Endodermal cell (in vitro differentiated cells): ENCODE data around the gene PIGV. TPM values are rescaled to one million over a fixed set of nuclear protein-coding genes. Genes with fewer than 3 reads are reported as not detected.

Source experiments
- DNase-seq: peaks from one replicate; pipeline ENCODE4 v3.0.0-alpha.2; 2017
- H3K27ac ChIP-seq: 2 replicates; pipeline ENCODE4 v1.5.1; 2013; ENCODE audit warnings: mild to moderate bottlenecking, low read depth, low read length, moderate library complexity
- H3K27me3 ChIP-seq: 2 replicates; pipeline ENCODE4 v1.6.1; 2013; ENCODE audit warnings: mild to moderate bottlenecking, low read length, moderate library complexity; ENCODE audit not compliant: insufficient read depth, control insufficient read depth, poor library complexity, severe bottlenecking
- H3K36me3 ChIP-seq: 2 replicates; pipeline ENCODE4 v1.7.0; 2013; ENCODE audit warnings: mild to moderate bottlenecking, low read length, moderate library complexity; ENCODE audit not compliant: control insufficient read depth, insufficient read depth
- H3K4me1 ChIP-seq: one replicate; pipeline ENCODE4 v1.7.0; 2013; ENCODE audit warnings: low read length; ENCODE audit not compliant: control insufficient read depth, insufficient read depth
- H3K4me3 ChIP-seq: 2 replicates; pipeline ENCODE4 v1.5.1; 2013; ENCODE audit warnings: mild to moderate bottlenecking, low read length, moderate library complexity
- H3K9ac ChIP-seq: 2 replicates; pipeline ENCODE4 v1.6.1; 2013; ENCODE audit warnings: mild to moderate bottlenecking, low read length, moderate library complexity; ENCODE audit not compliant: poor library complexity, severe bottlenecking; ENCODE audit errors: extremely low read depth
- H3K9me3 ChIP-seq: 2 replicates; pipeline ENCODE4 v1.6.1; 2013; ENCODE audit warnings: mild to moderate bottlenecking, low read length, moderate library complexity; ENCODE audit not compliant: control insufficient read depth
- H3K27ac Mint-ChIP-seq: 2 replicates; pipeline ENCODE4 v1.8.0; 2020; ENCODE audit warnings: mixed read lengths
- H3K27me3 Mint-ChIP-seq: 2 replicates; pipeline ENCODE4 v1.8.0; 2021; ENCODE audit warnings: mild to moderate bottlenecking, mixed read lengths; ENCODE audit not compliant: insufficient read depth
- H3K36me3 Mint-ChIP-seq: 2 replicates; pipeline ENCODE4 v1.8.0; 2020; ENCODE audit warnings: low read depth, mixed read lengths
- H3K4me1 Mint-ChIP-seq: 2 replicates; pipeline ENCODE4 v1.8.0; 2020; ENCODE audit warnings: mixed read lengths
- H3K4me3 Mint-ChIP-seq: 2 replicates; pipeline ENCODE4 v1.8.0; 2020; ENCODE audit warnings: mild to moderate bottlenecking, moderate library complexity, mixed read lengths
- H3K9me3 Mint-ChIP-seq: 2 replicates; pipeline ENCODE4 v1.8.0; 2020; ENCODE audit warnings: mild to moderate bottlenecking, mixed read lengths
- WGBS, 2 experiments: methylation state at CpG; one replicate each; pipeline versions ENCODE4 v1.1.5 to v1.1.7; 2013; ENCODE audit warnings: missing lambda C conversion rate in 2 of 2, mixed read lengths in 1 of 2; ENCODE audit not compliant: insufficient coverage in 1 of 2, insufficient read length in 1 of 2; 5-methylcytosine and 5-hydroxymethylcytosine counted together
- total RNA-seq, 2 donors: library from RNA; stranded (reverse); fragmentation: NEBNext Ultra II Directional in 1 of 2; extraction: Animal tissue kit (Norgen Biotek cat#: 25700) in 1 of 2; gene quantifications; 2 replicates in 1 of 2; 3 replicates in 1 of 2; pipeline ENCODE4 v1.2.1, GENCODE V29; 2021
- TF ChIP-seq, protein P1 (sequence below): fragments of 200-600 bp; sonication (generic); conservative IDR thresholded peaks from 2 replicates; pipeline ENCODE4 v1.5.0; 2021; ENCODE audit warnings: antibody characterized with exemption, mild to moderate bottlenecking

Gene PIGV
- total RNA-seq, 2 donors from 2014 or later: 12.7 to 14.6 TPM

DNA sequence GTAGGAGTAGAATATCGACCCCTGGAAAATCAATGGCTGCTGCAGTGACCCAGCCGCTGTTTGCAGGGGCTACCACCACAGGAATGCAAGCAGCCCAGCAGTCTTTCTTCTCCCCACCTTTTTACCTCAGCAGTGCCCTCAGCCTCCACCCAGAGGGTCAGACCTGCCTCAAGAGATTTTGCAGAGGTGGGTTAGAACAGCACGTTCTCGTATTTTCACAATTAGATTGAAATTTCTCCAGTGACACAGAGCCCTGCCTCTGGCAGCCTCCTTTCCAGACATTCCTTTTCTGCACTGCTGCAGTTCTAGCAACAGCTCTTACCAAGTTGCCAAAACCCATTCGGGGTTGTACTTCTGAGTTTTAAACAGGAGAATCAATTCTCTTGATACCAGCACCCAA, 38.3 kb upstream of the PIGV start:
- no peak overlapping the region for H3K27ac Mint-ChIP-seq
- TF ChIP-seq, protein P1, sequence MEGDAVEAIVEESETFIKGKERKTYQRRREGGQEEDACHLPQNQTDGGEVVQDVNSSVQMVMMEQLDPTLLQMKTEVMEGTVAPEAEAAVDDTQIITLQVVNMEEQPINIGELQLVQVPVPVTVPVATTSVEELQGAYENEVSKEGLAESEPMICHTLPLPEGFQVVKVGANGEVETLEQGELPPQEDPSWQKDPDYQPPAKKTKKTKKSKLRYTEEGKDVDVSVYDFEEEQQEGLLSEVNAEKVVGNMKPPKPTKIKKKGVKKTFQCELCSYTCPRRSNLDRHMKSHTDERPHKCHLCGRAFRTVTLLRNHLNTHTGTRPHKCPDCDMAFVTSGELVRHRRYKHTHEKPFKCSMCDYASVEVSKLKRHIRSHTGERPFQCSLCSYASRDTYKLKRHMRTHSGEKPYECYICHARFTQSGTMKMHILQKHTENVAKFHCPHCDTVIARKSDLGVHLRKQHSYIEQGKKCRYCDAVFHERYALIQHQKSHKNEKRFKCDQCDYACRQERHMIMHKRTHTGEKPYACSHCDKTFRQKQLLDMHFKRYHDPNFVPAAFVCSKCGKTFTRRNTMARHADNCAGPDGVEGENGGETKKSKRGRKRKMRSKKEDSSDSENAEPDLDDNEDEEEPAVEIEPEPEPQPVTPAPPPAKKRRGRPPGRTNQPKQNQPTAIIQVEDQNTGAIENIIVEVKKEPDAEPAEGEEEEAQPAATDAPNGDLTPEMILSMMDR: no peak
- Histone ChIP-seq H3K36me3 (peaks cover 91% of the 10 kb centered on the region), H3K4me1 (peaks cover 5% of the 10 kb centered on the region), H3K9me3 (peaks cover 4% of the 10 kb centered on the region), H3K27me3 (no peaks in the 10 kb centered on the region), H3K27ac (no peak overlapping the region), H3K4me3 (no peak overlapping the region), H3K9ac (no peak overlapping the region)
- H3K27me3 Mint-ChIP-seq: no peaks in the 10 kb centered on the region
- no peaks in the 10 kb centered on the region for H3K9me3 Mint-ChIP-seq
- peaks cover 34% of the 10 kb centered on the region for H3K4me1 Mint-ChIP-seq
- peaks cover 88% of the 10 kb centered on the region for H3K36me3 Mint-ChIP-seq
- DNase-seq: no peak
- H3K4me3 Mint-ChIP-seq: no peak overlapping the region
- 92 to 94% methylated on average over 4 to 5 of the region's 5 CpGs for WGBS, 2 experiments

DNA sequence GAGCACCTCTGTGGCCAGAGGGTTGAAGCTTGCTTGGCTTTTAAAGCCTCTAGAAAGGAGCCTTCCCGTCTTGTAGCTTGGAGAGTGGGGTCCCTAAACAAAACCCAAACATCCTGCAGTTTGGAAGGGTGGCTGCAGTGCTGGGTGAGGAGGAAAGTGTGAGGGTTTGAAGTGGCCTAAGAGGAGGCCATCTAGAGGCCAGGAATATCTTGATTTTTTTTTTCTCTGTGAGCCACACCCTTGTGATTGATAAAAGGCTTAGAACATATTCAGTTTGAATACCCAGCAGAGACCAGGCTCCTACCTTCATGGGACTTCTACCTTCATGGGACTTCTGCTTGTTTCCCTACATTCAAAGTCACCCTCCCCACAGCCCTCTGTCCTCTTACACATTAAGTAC, 37.3 kb upstream of the PIGV start:
- peaks cover 91% of the 10 kb centered on the region for H3K36me3 ChIP-seq
- WGBS, 2 experiments: 82 to 100% methylated on average over 1 of the region's 1 CpG
- H3K4me1 ChIP-seq: peaks cover 5% of the 10 kb centered on the region
- TF ChIP-seq, protein P1: no peak
- no peak for DNase-seq
- Mint-ChIP-seq H3K4me3 (no peak overlapping the region), H3K36me3 (peaks cover 87% of the 10 kb centered on the region), H3K9me3 (no peaks in the 10 kb centered on the region), H3K4me1 (peaks cover 34% of the 10 kb centered on the region), H3K27me3 (no peaks in the 10 kb centered on the region), H3K27ac (no peak overlapping the region)
- no peak overlapping the region for H3K4me3 ChIP-seq
- H3K9me3 ChIP-seq: peaks cover 4% of the 10 kb centered on the region
- no peak overlapping the region for H3K9ac ChIP-seq
- no peaks in the 10 kb centered on the region for H3K27me3 ChIP-seq
- no peak overlapping the region for H3K27ac ChIP-seq

DNA sequence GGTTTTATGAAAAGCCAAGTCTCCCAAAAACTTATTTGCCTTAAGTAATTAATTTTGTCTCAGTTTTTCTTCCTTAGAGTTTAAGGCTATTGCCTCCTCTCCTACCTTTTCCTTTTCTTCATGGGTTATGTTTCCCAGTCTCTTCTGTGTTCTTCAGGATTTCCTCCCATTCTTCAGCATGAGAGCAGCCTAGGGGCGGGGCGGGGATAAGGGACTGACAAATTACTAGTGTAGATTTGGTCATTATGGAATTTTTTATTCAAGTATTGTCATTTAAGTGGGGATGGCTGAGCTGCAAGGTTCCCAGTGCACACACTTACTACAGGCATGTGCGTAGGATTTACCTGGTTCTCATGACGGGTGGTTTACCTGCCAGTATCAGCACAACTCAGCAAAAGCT, 35.2 kb upstream of the PIGV start:
- Histone ChIP-seq H3K9me3 (no peaks in the 10 kb centered on the region), H3K27ac (no peak overlapping the region), H3K4me3 (no peak overlapping the region), H3K4me1 (peaks cover 5% of the 10 kb centered on the region), H3K27me3 (no peaks in the 10 kb centered on the region), H3K36me3 (peaks cover 80% of the 10 kb centered on the region), H3K9ac (no peak overlapping the region)
- 96 to 100% methylated on average over 2 to 4 of the region's 4 CpGs for WGBS, 2 experiments
- DNase-seq: no peak
- Mint-ChIP-seq H3K27ac (no peak overlapping the region), H3K27me3 (no peaks in the 10 kb centered on the region), H3K9me3 (no peaks in the 10 kb centered on the region), H3K4me3 (no peak overlapping the region), H3K36me3 (peaks cover 78% of the 10 kb centered on the region), H3K4me1 (peaks cover 29% of the 10 kb centered on the region)
- TF ChIP-seq, protein P1: no peak
